HUDEP-2 (cell line): ENCODE data around the gene ZFP69B.
"Not testable (repeated sequence)": the region's sequence is repeated elsewhere in the genome, so short reads cannot be mapped to it uniquely, and the experiment has no call there.

Experiments
- DNase-seq, 76 experiments: peaks; one replicate each; lab custom pipeline; 2025; ENCODE audit not compliant: unreplicated experiment in 76 of 76; lab: John Stamatoyannopoulos, UW

Gene ZFP69B

DNA sequence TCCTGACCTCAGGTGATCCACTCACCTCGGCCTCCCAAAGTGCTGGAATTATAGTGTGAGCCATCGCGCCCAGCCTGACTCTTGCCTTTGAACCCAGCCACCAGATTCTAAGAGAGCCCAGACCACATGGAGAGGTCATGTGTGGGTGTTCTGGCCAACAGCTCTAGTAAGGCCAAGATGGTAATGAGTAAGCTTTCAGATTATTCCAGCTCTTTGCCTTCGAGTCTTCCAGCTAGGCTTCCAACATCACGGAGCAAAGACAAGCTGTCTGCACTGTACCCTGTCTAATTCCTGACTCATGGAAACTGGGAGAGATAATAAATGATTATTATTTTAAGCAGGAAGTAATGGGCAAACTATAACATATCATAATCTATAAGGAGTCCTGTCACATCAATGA is 14.8 kb upstream of the ZFP69B start:
- DNase-seq, result no peak

GRCh38 chr1:40435876-40436275 is 14.4 kb upstream of the ZFP69B start:
- no peak for DNase-seq

DNA sequence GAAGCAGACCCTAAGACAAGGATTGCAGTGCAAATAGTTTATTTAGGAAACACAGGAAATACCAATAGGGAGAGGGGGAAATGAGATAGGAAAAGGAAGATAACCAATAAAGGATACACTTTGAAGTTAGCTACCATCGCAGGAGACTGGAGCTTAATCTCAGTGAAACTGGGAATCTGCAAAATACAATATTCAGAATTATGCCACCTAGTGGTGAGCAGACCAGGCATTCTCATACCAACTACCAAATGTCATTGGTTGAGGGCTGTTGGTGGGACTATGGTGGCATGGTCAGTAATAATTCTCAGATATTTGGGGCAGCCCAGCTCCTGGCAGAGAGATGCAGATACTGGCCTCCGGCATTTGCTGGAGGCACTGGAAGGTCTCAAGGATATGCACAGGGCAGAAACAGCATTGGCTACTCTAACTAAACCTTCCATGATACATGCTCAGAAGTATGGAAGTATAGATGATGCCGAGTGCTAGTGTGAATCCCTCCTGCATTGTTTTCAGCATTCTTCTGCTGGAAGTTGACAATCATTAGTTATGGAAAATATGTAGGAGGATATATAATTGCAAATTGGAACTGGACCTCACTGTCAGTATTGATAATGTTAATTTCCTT is 11.8 kb upstream of the ZFP69B start:
- peak in 16 of 76 experiments; percentile 1 to 32 (median 10) for DNase-seq

- DNase-seq, result no peak
These were observed 11.0 kb upstream of the ZFP69B start for GRCh38 chr1:40439247-40439646.

- peak in 10 of 76 experiments; percentile 4 to 35 (median 16) for DNase-seq
These were observed 390 bp downstream of the ZFP69B start for GRCh38 chr1:40450495-40451237.

- DNase-seq, result no peak
These were observed 936 bp downstream of the ZFP69B start for GRCh38 chr1:40451238-40451585.

GRCh38 chr1:40454873-40455272 is 4.6 kb downstream of the ZFP69B start:
- DNase-seq, result no peak

- DNase-seq, result no peak
These were observed 12.8 kb downstream of the ZFP69B start for GRCh38 chr1:40462956-40463590.

DNA sequence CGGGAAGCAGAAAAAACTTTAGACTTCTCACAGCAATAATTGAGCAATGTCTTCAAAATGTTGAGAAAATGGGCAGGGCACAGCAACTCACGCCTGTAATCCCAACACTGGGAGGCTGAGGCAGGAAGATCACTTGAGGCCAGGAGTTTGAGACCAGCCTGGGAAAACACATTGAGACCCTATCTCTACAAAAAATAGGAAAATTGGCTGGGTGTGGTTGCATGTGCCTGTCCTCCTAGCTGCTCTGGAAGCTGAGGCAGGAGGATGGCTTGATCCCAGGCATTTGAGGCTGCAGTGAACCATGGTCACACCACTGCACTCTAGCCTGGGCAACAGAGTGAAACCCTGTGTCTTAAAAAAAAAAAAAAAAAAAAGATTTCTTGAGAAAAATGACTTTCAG is 19.1 kb downstream of the ZFP69B start:
- DNase-seq, result no peak

DNA sequence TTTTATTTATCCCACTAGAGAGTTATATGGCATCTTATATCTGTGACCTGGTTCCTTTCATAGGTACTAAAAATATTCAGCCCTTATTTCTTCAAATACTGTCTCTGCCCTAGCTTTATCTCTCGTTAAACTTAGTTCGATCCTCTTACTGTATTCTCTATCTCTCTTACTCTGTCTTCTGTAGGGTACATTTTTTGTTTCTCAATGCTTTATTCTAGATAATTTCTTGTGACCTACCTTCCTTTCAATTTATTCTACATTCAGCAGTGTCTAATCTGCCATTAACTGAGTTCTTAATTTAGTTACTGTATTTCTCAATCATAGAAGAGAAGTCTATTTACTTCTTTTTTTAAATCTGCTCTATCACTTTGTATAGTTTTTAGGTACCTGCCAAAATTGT is 25.0 kb downstream of the ZFP69B start:
- DNase-seq, result no peak

DNA sequence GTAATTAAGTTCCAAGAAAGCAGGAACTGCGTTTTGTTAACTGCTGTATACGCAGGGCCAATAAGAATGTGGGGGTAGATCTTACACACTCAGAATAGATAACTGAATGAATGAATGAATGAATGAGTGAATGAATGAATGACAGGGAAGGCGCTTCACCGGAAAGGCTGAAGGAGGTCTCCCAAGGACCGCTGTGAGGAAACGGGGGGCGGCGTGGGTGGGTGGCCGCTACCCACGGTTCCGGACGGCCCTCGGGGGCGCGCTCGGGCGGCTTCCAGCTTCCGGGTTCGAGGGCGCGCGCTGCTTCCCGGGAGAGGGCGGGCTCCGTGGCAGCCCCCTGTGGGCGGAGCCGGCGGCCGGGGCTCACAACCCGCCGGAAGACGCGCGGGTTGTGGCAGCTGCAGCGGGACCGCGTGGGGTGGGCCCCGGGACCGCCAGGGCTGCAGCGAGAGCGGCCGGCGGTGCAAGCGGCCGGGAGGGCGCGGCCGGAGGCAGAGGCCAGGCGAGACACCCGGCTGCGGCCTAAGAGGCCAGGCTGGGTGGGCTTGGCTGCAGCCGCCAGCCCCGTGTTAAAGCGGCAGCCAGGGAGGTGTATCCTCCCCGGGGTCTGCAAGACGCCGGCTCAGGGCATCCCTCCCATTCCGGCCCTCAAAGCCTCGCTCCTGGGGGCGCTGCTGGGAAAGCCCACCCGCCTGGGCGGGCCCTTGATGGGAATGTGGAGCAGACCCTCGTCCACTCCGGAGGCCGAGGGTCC is 26.8 kb downstream of the ZFP69B start, which contains the start of gene ZFP69:
Gene ZFP69, plus strand, starts transcription at position 367 of the 754 bp plus-strand sequence. CDS start 2,072 bp downstream, outside the sequence.
- peak in 68 of 76 experiments; percentile 3 to 78 (median 55) for DNase-seq

GRCh38 chr1:40477678-40478053 is 27.4 kb downstream of the ZFP69B start:
- DNase-seq, result peak in 37 of 76 experiments; percentile 1 to 46 (median 11)

- no peak for DNase-seq
These were observed 28.0 kb downstream of the ZFP69B start for GRCh38 chr1:40478276-40478675.

GRCh38 chr1:40479156-40479555 is 28.9 kb downstream of the ZFP69B start:
- DNase-seq, result no peak

- no peak for DNase-seq
These were observed 45.1 kb downstream of the ZFP69B start for GRCh38 chr1:40495315-40495903.

GRCh38 chr1:40502651-40503050 is 52.4 kb downstream of the ZFP69B start:
- DNase-seq, result not testable (repeated sequence)

DNA sequence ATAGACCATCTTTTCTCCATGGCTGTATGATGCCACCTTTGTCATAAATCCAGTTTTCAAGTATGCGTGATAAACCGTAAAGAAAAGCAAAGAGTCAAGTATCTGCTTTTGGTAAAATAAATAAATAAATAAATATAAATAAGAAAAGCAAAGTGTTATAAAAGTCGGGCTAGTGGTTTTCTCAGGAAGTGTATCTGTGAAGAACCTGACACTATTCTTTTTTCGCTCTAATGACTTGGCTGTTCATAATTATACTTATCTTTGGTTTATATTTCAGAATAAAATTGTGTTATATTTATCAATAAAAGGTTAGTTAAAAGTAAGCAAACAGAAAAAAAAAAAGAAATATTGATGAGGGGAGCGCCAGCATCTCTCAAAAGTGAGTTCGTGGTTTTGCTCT is 57.7 kb downstream of the ZFP69B start:
- DNase-seq, result no peak

- DNase-seq, result peak in 50 of 76 experiments; percentile 1 to 78 (median 48)
These were observed 58.4 kb downstream of the ZFP69B start, which contains the start of gene EXO5 for GRCh38 chr1:40508375-40509341. Gene EXO5, plus strand, starts transcription at chr1:40508767. Its CDS starts 5,778 bp downstream, at chr1:40514545.
